Natural killer cell (primary cell): ENCODE results near the gene ZMYM2. TPM values are rescaled to one million over a fixed set of nuclear protein-coding genes. Genes with fewer than 3 reads are reported as not detected.

ENCODE experiments used
- ATAC-seq, 3 donors: fragments of 150-1000 bp in 2 of 3; fragments of 200-7000 bp in 1 of 3; cut with Tn5 transposase; 1 replicate in 1 of 3; 2 replicates in 2 of 3; pipeline ENCODE4 v1.10.0; 2021; ENCODE audit warnings: mild to moderate bottlenecking in 2 of 3, moderate library complexity in 2 of 3
- DNase-seq, 2 donors: peaks; one replicate each; pipeline versions ENCODE4 v3.0.0 to v3.0.0-alpha.2; 2013 to 2021; ENCODE audit warnings: mixed read lengths in 1 of 2
- H3K27ac ChIP-seq: one replicate; pipeline ENCODE4 v1.5.1; 2013; ENCODE audit warnings: mild to moderate bottlenecking, low read length
- H3K27me3 ChIP-seq: one replicate; pipeline ENCODE4 v1.6.1; 2013; ENCODE audit warnings: low read length; ENCODE audit not compliant: control insufficient read depth, insufficient read depth
- H3K36me3 ChIP-seq: one replicate; pipeline ENCODE4 v1.6.1; 2013; ENCODE audit warnings: low read length; ENCODE audit not compliant: control insufficient read depth, insufficient read depth
- H3K4me1 ChIP-seq: one replicate; pipeline ENCODE4 v1.6.1; 2013; ENCODE audit warnings: low read length; ENCODE audit not compliant: control insufficient read depth, insufficient read depth
- H3K4me3 ChIP-seq: one replicate; pipeline ENCODE4 v1.5.1; 2013; ENCODE audit warnings: low read length
- H3K9me3 ChIP-seq: one replicate; pipeline ENCODE4 v1.6.1; 2013; ENCODE audit warnings: low read length; ENCODE audit not compliant: control insufficient read depth, insufficient read depth
- H3K27ac Mint-ChIP-seq, 2 donors: one replicate each; pipeline ENCODE4 v1.8.0; 2022; ENCODE audit warnings: mild to moderate bottlenecking in 2 of 2, mixed read lengths in 2 of 2, moderate library complexity in 1 of 2
- H3K27me3 Mint-ChIP-seq, 2 donors: one replicate each; pipeline ENCODE4 v1.8.0; 2022; ENCODE audit warnings: low read depth in 2 of 2, mixed read lengths in 2 of 2
- H3K36me3 Mint-ChIP-seq: one replicate; pipeline ENCODE4 v1.8.0; 2022; ENCODE audit warnings: mixed read lengths
- H3K4me1 Mint-ChIP-seq, 2 donors: one replicate each; pipeline ENCODE4 v1.8.0; 2022; ENCODE audit warnings: mixed read lengths in 2 of 2
- H3K4me3 Mint-ChIP-seq: one replicate; pipeline ENCODE4 v1.8.0; 2022; ENCODE audit warnings: mild to moderate bottlenecking, moderate library complexity, mixed read lengths
- H3K9me3 Mint-ChIP-seq, 2 donors: one replicate each; pipeline ENCODE4 v1.8.0; 2022; ENCODE audit warnings: mixed read lengths in 2 of 2
- WGBS: methylation state at CpG from one replicate; pipeline ENCODE4 v1.1.7; 2013; ENCODE audit warnings: missing lambda C conversion rate; ENCODE audit not compliant: insufficient coverage; 5-methylcytosine and 5-hydroxymethylcytosine counted together
- intact Hi-C: fragments of 100-400 bp; cut with micrococcal nuclease; formaldehyde crosslinking; loops from one replicate; pipeline ENCODE4 v1.14.2; 2022
- total RNA-seq, 4 donors: library from RNA; stranded (reverse); fragments of 120-200 nt in 1 of 4; gene quantifications; one replicate each; pipeline versions ENCODE4 v1.2.3 to v1.2.4, GENCODE V29; 2013 to 2022
- TF ChIP-seq, protein P1 (sequence below): fragments of 200-600 bp; IDR thresholded peaks from one replicate; pipeline ENCODE4 v1.8.0; 2022; ENCODE audit warnings: antibody characterized with exemption

The ZMYM2 gene
- total RNA-seq, 3 donors from 2014 or later (not counting 1 experiment from before 2014, with no cell fraction given): 82.1 to 101 (median 87.0) TPM

DNA sequence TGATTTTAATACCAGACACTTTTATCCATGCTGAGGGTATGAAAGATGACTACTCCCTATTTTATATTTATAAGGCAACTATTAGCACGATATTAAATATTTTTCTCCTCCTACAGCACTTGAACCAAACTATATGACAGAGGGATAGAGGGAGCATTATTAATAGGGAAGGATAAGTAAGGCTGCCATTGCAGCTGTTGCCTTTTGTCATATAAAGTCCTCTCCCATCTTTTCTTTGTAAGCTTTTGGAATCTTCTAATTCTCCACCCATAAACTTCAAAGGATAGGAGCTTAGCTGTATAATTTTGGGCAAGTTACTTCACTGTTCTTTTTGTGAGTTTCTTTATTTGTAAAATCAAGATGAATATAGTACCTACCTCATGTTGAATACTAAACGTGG, 95.4 kb downstream of the ZMYM2 start:
- no peaks in the 10 kb centered on the region for H3K9me3 Mint-ChIP-seq
- 100% methylated on average over 1 of the region's 2 CpGs for WGBS
- H3K27me3 Mint-ChIP-seq: no peaks in the 10 kb centered on the region
- no peak overlapping the region for H3K4me3 Mint-ChIP-seq
- H3K4me1 ChIP-seq: no peaks in the 10 kb centered on the region
- H3K27ac Mint-ChIP-seq: no peak overlapping the region
- H3K4me1 Mint-ChIP-seq: peaks cover 10 to 16% of the 10 kb centered on the region in 2 donors
- no peaks in the 10 kb centered on the region for H3K27me3 ChIP-seq
- H3K9me3 ChIP-seq: no peaks in the 10 kb centered on the region
- H3K27ac ChIP-seq: no peak overlapping the region
- TF ChIP-seq, protein P1, sequence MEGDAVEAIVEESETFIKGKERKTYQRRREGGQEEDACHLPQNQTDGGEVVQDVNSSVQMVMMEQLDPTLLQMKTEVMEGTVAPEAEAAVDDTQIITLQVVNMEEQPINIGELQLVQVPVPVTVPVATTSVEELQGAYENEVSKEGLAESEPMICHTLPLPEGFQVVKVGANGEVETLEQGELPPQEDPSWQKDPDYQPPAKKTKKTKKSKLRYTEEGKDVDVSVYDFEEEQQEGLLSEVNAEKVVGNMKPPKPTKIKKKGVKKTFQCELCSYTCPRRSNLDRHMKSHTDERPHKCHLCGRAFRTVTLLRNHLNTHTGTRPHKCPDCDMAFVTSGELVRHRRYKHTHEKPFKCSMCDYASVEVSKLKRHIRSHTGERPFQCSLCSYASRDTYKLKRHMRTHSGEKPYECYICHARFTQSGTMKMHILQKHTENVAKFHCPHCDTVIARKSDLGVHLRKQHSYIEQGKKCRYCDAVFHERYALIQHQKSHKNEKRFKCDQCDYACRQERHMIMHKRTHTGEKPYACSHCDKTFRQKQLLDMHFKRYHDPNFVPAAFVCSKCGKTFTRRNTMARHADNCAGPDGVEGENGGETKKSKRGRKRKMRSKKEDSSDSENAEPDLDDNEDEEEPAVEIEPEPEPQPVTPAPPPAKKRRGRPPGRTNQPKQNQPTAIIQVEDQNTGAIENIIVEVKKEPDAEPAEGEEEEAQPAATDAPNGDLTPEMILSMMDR: no peak
- no peak for DNase-seq
- intact Hi-C loops: no loop called here
- peaks cover 7% of the 10 kb centered on the region for H3K36me3 Mint-ChIP-seq
- H3K36me3 ChIP-seq: peaks cover 41% of the 10 kb centered on the region
- no peak overlapping the region for H3K4me3 ChIP-seq
- ATAC-seq: no peak

DNA sequence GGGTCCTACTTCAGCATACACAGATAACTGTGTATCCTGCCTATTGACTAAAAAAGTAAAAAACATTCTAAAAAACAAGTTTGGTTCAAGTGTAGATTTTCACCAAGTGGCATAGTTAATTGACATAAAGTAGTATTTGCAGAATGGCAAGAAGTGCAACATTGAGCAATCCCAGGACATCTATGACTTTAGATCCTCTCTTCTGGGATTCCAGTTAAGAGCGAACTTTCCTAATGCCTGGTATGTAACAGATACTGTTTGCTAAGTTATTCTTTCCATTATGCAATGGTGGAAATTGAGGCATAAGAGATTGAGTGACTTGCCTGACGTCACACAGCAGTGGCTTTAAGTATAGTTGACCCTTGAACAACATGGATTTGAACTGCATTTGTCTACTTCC, 96.1 kb downstream of the ZMYM2 start:
- 100% methylated on average over 2 of the region's 2 CpGs for WGBS
- Mint-ChIP-seq H3K36me3 (peaks cover 7% of the 10 kb centered on the region), H3K9me3 (no peaks in the 10 kb centered on the region), H3K4me1 (peaks cover 6 to 9% of the 10 kb centered on the region in 2 donors), H3K27ac (no peak overlapping the region), H3K4me3 (no peak overlapping the region), H3K27me3 (no peaks in the 10 kb centered on the region)
- Histone ChIP-seq H3K27ac (no peak overlapping the region), H3K9me3 (no peaks in the 10 kb centered on the region), H3K27me3 (no peaks in the 10 kb centered on the region), H3K4me1 (no peaks in the 10 kb centered on the region), H3K4me3 (no peak overlapping the region), H3K36me3 (peaks cover 47% of the 10 kb centered on the region)
- TF ChIP-seq, protein P1: no peak
- intact Hi-C loops: no loop called here
- ATAC-seq (no peak), DNase-seq (no peak)

DNA sequence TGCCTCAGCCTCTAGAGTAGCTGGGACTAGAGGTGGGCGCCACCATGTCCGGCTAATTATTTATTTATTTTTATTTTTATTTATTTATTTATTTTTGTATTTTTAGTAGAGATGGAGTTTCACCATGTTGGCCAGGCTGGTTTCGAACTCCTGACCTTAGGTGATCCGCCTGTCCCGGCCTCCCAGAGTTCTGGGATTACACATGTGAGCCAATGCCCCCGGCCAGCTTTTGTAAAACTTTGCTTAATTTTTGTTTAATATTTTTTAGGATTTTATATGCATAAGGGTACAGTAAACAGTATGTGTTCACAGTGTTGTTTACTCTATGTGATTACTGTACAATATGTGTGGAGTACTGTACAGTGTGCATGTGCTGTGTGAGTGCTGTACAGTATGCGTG, 98.7 kb downstream of the ZMYM2 start:
- intact Hi-C loops: no loop called here
- H3K4me1 Mint-ChIP-seq: no peaks in the 10 kb centered on the region
- Histone ChIP-seq H3K27ac (no peak overlapping the region), H3K4me3 (no peak overlapping the region), H3K4me1 (no peaks in the 10 kb centered on the region), H3K36me3 (peaks cover 59% of the 10 kb centered on the region), H3K9me3 (no peaks in the 10 kb centered on the region), H3K27me3 (no peaks in the 10 kb centered on the region)
- H3K27me3 Mint-ChIP-seq: no peaks in the 10 kb centered on the region
- H3K4me3 Mint-ChIP-seq: no peak overlapping the region
- TF ChIP-seq, protein P1: no peak
- ATAC-seq (no peak), DNase-seq (no peak)
- peaks cover 7% of the 10 kb centered on the region for H3K36me3 Mint-ChIP-seq
- H3K9me3 Mint-ChIP-seq: no peaks in the 10 kb centered on the region
- H3K27ac Mint-ChIP-seq: no peak overlapping the region
- 99% methylated on average over 4 of the region's 7 CpGs for WGBS

DNA sequence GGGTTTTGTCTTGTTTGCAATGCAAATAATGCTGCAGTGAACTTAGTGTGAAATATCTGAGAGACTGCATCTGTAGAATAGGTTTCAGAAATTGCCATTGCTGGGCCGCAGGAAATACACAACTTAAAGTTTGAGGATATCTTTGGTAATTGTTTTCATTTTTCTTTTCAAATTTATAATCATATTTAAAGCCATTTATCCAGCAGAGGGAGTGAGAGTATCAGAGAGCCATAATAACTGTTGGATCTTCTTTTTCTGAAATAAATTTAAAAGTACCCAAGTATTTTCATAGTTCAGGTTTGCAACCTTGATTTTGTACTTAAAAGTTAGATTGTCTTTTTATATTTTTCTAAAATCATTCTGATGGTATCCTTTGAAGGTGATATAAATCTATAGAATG, 99.4 kb downstream of the ZMYM2 start:
- no peaks in the 10 kb centered on the region for H3K9me3 Mint-ChIP-seq
- no peaks in the 10 kb centered on the region for H3K4me1 ChIP-seq
- H3K27ac Mint-ChIP-seq: no peak overlapping the region
- TF ChIP-seq, protein P1: no peak
- H3K27ac ChIP-seq: no peak overlapping the region
- peaks cover 59% of the 10 kb centered on the region for H3K36me3 ChIP-seq
- no peak for DNase-seq
- H3K4me1 Mint-ChIP-seq: no peaks in the 10 kb centered on the region
- no peaks in the 10 kb centered on the region for H3K27me3 Mint-ChIP-seq
- no CpG with 5 or more reads among the region's 1 CpG for WGBS
- H3K4me3 ChIP-seq: no peak overlapping the region
- no peak overlapping the region for H3K4me3 Mint-ChIP-seq
- peaks cover 7% of the 10 kb centered on the region for H3K36me3 Mint-ChIP-seq
- intact Hi-C loops: loop anchor here (1.0 kb wide), 1 partner anchor 105 kb away; no protein-coding TSS in a partner anchor
- H3K9me3 ChIP-seq: no peaks in the 10 kb centered on the region
- ATAC-seq: no peak
- H3K27me3 ChIP-seq: no peaks in the 10 kb centered on the region
